ENCODE measurements around the gene CCNQ. TPM values are rescaled to one million over a fixed set of nuclear protein-coding genes. Genes with fewer than 3 reads are reported as not detected.

The CCNQ gene
- total and polyA plus RNA-seq, 2 of the 8 experiments (the other 6 are each of a cell fraction or from before 2014, with no cell fraction given), result 16.6 to 32.1 TPM

- Histone ChIP-seq H4K20me1 (replicated peaks in 1 of 2; ENCODE audit: control insufficient read depth in 1 of 2, insufficient read depth in 2 of 2, low read length in 2 of 2) (no peaks in the 10 kb centered on the region), H4K5ac (ENCODE audit: insufficient read length, low read depth, low read length) (no peak overlapping the region), H2BK12ac (ENCODE audit: low read depth, low read length) (no peak overlapping the region), H4K8ac (ENCODE audit: extremely low read depth, insufficient read depth, low read length) (no peak overlapping the region), H3K79me1 (ENCODE audit: low read depth, low read length) (no peaks in the 10 kb centered on the region), H3K4ac (replicated peaks; ENCODE audit: insufficient read length, low read depth, low read length) (no peak overlapping the region), H3K27me3 (replicated peaks in 1 of 4; ENCODE audit: control insufficient read depth in 3 of 4, extremely low read depth in 1 of 4, insufficient read depth in 3 of 4, low read length in 3 of 4) (no peaks in the 10 kb centered on the region), H2BK5ac (ENCODE audit: low read depth, low read length) (no peak overlapping the region), H3K27ac (ENCODE audit: low read depth, low read length) (no peak overlapping the region), H3K4me2 (ENCODE audit: insufficient read depth in 1 of 2, low read depth in 2 of 2, low read length in 2 of 2) (no peak overlapping the region), H3K56ac (replicated peaks; ENCODE audit: insufficient read length, low read depth, low read length) (no peak overlapping the region), H3K18ac (ENCODE audit: extremely low read depth, low read length) (no peak overlapping the region), H3K36me3 (ENCODE audit: control insufficient read depth in 2 of 4, insufficient read depth in 4 of 4, low read length in 3 of 4) (no peaks in the 10 kb centered on the region), H3K4me1 (replicated peaks in 1 of 4; ENCODE audit: control insufficient read depth in 3 of 4, insufficient read depth in 4 of 4, low read length in 3 of 4) (peaks cover 0 to 3% (median 0%) of the 10 kb centered on the region in 4 experiments; a peak in 1 of 7 replicates), H3K9me3 (ENCODE audit: insufficient read depth in 2 of 2, low read depth in 1 of 2, low read length in 1 of 2) (no peaks in the 10 kb centered on the region), H2AFZ (ENCODE audit: low read length) (no peak overlapping the region), H4K91ac (replicated peaks; ENCODE audit: insufficient read length, low read length) (no peak overlapping the region), H3K23me2 (ENCODE audit: low read depth, low read length) (no peaks in the 10 kb centered on the region), H2AK5ac (ENCODE audit: low read depth, low read length) (no peak overlapping the region), H3K14ac (ENCODE audit: insufficient read length) (no peak overlapping the region), H3K4me3 (ENCODE audit: extremely low read depth in 1 of 4, insufficient read depth in 2 of 4, low read depth in 3 of 4, low read length in 4 of 4) (no peak overlapping the region), H2BK15ac (ENCODE audit: low read length) (no peak overlapping the region), H3K79me2 (ENCODE audit: control insufficient read depth in 1 of 2, insufficient read depth in 2 of 2, low read length in 2 of 2) (no peaks in the 10 kb centered on the region), H3K23ac (ENCODE audit: insufficient read length) (no peak overlapping the region), H2BK120ac (replicated peaks; ENCODE audit: low read depth, low read length) (no peak overlapping the region), H2BK20ac (ENCODE audit: low read length) (no peak overlapping the region), H3K9ac (replicated peaks in 1 of 4; ENCODE audit: extremely low read depth in 1 of 4, low read depth in 3 of 4, low read length in 3 of 4) (no peak overlapping the region)
- ChIA-PET CTCF (ENCODE audit: partially characterized antibody) (interaction anchor here (3.0 kb wide), 1 partner anchor 17 kb away, joined by 14 read pairs; no protein-coding TSS in a partner anchor), POLR2A (ENCODE audit: partially characterized antibody) (no interaction called here)
- WGBS, 2 experiments (ENCODE audit: extremely low coverage in 1 of 2, insufficient coverage in 1 of 2, insufficient read length in 1 of 2, insufficient replicate concordance in 2 of 2, low coverage in 1 of 2, low lambda C conversion rate in 2 of 2, missing lambda C conversion rate in 1 of 2), result 92% methylated on average over 7 of the region's 8 CpGs; no CpG with 5 or more reads in 1 of the 2 experiments
- DNase-seq (ENCODE audit: low read depth in 1 of 2, low spot score in 2 of 2) (no peak), FAIRE-seq (no peak)
- no peak for TF ChIP-seq RAD21 (IDR thresholded peaks at IDR 0.05 in 1 of 2, conservative IDR thresholded peaks at IDR 0.05 in 1 of 2; ENCODE audit: low read depth in 2 of 2, low read length in 2 of 2)
- no peak for TF ChIP-seq GABPA (IDR thresholded peaks at IDR 0.05; ENCODE audit: borderline replicate concordance, insufficient read depth, low read length)
- TF ChIP-seq CTCF (IDR thresholded peaks at IDR 0.05; ENCODE audit: control extremely low read depth in 1 of 3, insufficient read depth in 1 of 3, low read depth in 1 of 3, low read length in 3 of 3), result no peak
- no peak for TF ChIP-seq TBP (IDR thresholded peaks at IDR 0.05; ENCODE audit: low read depth, low read length)
- TF ChIP-seq RXRA (IDR thresholded peaks at IDR 0.05; ENCODE audit: insufficient read depth, low read depth, low read length), result no peak
- TF ChIP-seq CBX5 (IDR thresholded peaks at IDR 0.05; ENCODE audit: low read depth, low read length), result no peak
- no peak for TF ChIP-seq SRF (IDR thresholded peaks at IDR 0.05; ENCODE audit: low read depth, low read length)
- TF ChIP-seq JUND (IDR thresholded peaks at IDR 0.05; ENCODE audit: low read length), result no peak
- TF ChIP-seq RNF2 (IDR thresholded peaks at IDR 0.05; ENCODE audit: borderline replicate concordance, low read depth, low read length, missing control alignments, poor library complexity, severe bottlenecking), result no peak
- no peak for TF ChIP-seq ZNF274 (IDR thresholded peaks at IDR 0.05; ENCODE audit: borderline replicate concordance, extremely low read depth, low read length)
- no peak for TF ChIP-seq FOSL1 (IDR thresholded peaks at IDR 0.05; ENCODE audit: insufficient read depth, low read depth, low read length)
These were observed 29.2 kb upstream of the CCNQ start for GRCh38 chrX:153628129-153628528.

Data from H1 (cell line).